Activated CD8-positive, alpha-beta T cell treated with anti-CD3 and anti-CD28 coated beads, Interleukin-2, amount 10 ng/mL, durations not matched to agents 7 days and 5 days (primary cell): ENCODE results near the gene DR1. TPM values are rescaled to one million over a fixed set of nuclear protein-coding genes. Genes with fewer than 3 reads are reported as not detected.
"Not testable (repeated sequence)": the region's sequence is repeated elsewhere in the genome, so short reads cannot be mapped to it uniquely, and the experiment has no call there.

Source experiments
- ATAC-seq: fragments of 150-1000 bp; cut with Tn5 transposase; one replicate; pipeline ENCODE4 v1.10.0; 2021; ENCODE audit warnings: moderate library complexity
- CTCF ChIA-PET: fragments of 350-600 bp; sonication (Branson Sonifier 250); formaldehyde crosslinking; loops from one replicate; lab custom pipeline; 2021; ENCODE audit warnings: antibody characterized with exemption; lab: Charles Lee
- POLR2A ChIA-PET: fragments of 350-600 bp; sonication (Branson Sonifier 250); formaldehyde crosslinking; loops from one replicate; lab custom pipeline; 2021; ENCODE audit warnings: antibody characterized with exemption; lab: Charles Lee
- DNase-seq: peaks from one replicate; pipeline ENCODE4 v3.0.0-alpha.2; 2020
- H3K27ac Mint-ChIP-seq: one replicate; pipeline ENCODE4 v1.8.0; 2021; ENCODE audit warnings: mild to moderate bottlenecking, mixed read lengths
- H3K27me3 Mint-ChIP-seq: one replicate; pipeline ENCODE4 v1.8.0; 2021; ENCODE audit warnings: low read depth, mixed read lengths
- H3K36me3 Mint-ChIP-seq: one replicate; pipeline ENCODE4 v1.8.0; 2021; ENCODE audit warnings: low read depth, mixed read lengths
- H3K4me1 Mint-ChIP-seq: one replicate; pipeline ENCODE4 v1.8.0; 2021; ENCODE audit warnings: low read depth, mixed read lengths
- H3K4me3 Mint-ChIP-seq: one replicate; pipeline ENCODE4 v1.8.0; 2021; ENCODE audit warnings: mild to moderate bottlenecking, mixed read lengths
- H3K9me3 Mint-ChIP-seq: one replicate; pipeline ENCODE4 v1.8.0; 2022; ENCODE audit warnings: mixed read lengths; ENCODE audit not compliant: insufficient read depth
- total RNA-seq, 2 experiments: library from RNA; stranded (reverse); gene quantifications; one replicate each; pipeline ENCODE4 v1.2.3, GENCODE V29; 2021

The DR1 gene
- total RNA-seq, 2 experiments from 2014 or later, result 94.0 to 94.1 TPM

DNA sequence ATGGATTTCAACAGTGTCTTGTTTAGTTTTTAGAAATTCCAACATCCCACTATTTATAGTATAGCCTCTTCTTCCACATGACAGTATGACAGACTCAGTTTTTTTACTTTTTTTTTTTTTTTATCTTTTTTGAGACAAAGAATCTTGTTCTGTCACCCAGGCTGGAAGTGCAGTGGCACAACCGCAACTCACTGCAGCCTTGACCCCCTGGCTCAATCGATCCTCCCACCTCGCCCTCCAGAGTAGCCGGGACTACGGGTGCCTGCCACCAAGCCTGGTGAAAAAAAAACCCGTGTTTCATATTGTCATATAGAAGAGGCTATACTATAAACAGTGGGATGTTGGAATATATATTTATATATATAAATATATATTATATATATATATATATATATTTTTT is 1.2 kb upstream of the DR1 start:
- Mint-ChIP-seq H3K27ac (no peak overlapping the region), H3K27me3 (no peaks in the 10 kb centered on the region), H3K4me1 (peaks cover 9% of the 10 kb centered on the region), H3K36me3 (peaks cover 26% of the 10 kb centered on the region), H3K9me3 (no peaks in the 10 kb centered on the region), H3K4me3 (peak overlapping the region; percentile 10)
- POLR2A ChIA-PET, result interaction anchor here (0.6 to 2.7 kb wide), 10 partner anchors 8 to 512 kb away, joined by 3 to 28 read pairs (median 7); partner anchors contain the start of genes DIPK1A, MTF2 and RPL5
- ATAC-seq, result no peak
- no peak for DNase-seq
- CTCF ChIA-PET, result interaction anchor here (1.0 to 2.7 kb wide), 3 partner anchors 40 to 264 kb away, joined by 3 to 26 read pairs (median 5); no protein-coding TSS in a partner anchor

- H3K27ac Mint-ChIP-seq, result peak overlapping the region; percentile 98
- H3K27me3 Mint-ChIP-seq, result no peaks in the 10 kb centered on the region
- ChIA-PET CTCF (interaction anchor here (0.6 to 2.7 kb wide), 8 partner anchors 9 to 501 kb away, joined by 3 to 26 read pairs (median 4); no protein-coding TSS in a partner anchor), POLR2A (interaction anchor here (0.6 to 2.7 kb wide), 18 partner anchors 9 to 568 kb away, joined by 3 to 28 read pairs (median 5); partner anchors contain the start of genes DIPK1A, DNTTIP2, MTF2 and RPL5)
- ATAC-seq, result peak; percentile 4
- H3K4me1 Mint-ChIP-seq, result peaks cover 13% of the 10 kb centered on the region
- H3K9me3 Mint-ChIP-seq, result no peaks in the 10 kb centered on the region
- DNase-seq, result no peak
- peak overlapping the region; percentile 91 for H3K4me3 Mint-ChIP-seq
- H3K36me3 Mint-ChIP-seq, result peaks cover 30% of the 10 kb centered on the region
Observed at GRCh38 chr1:93344886-93345632, 648 bp upstream of the DR1 start.

- DNase-seq, result peak; percentile 57
- peaks cover 21% of the 10 kb centered on the region for H3K4me1 Mint-ChIP-seq
- H3K4me3 Mint-ChIP-seq, result peak overlapping the region; percentile 91
- no peaks in the 10 kb centered on the region for H3K9me3 Mint-ChIP-seq
- peak; percentile 40 for ATAC-seq
- CTCF ChIA-PET, result interaction anchor here (0.8 to 2.7 kb wide), 6 partner anchors 12 to 533 kb away, joined by 3 to 26 read pairs (median 3); partner anchors contain the start of gene DNTTIP2
- H3K36me3 Mint-ChIP-seq, result peaks cover 40% of the 10 kb centered on the region
- no peaks in the 10 kb centered on the region for H3K27me3 Mint-ChIP-seq
- peak overlapping the region; percentile 98 for H3K27ac Mint-ChIP-seq
- POLR2A ChIA-PET, result interaction anchor here (0.7 to 2.7 kb wide), 6 partner anchors 17 to 514 kb away, joined by 3 to 28 read pairs (median 8); partner anchors contain the start of genes MTF2 and RPL5
Observed at GRCh38 chr1:93346421-93346993, 800 bp downstream of the DR1 start.

- Mint-ChIP-seq H3K36me3 (peaks cover 43% of the 10 kb centered on the region), H3K9me3 (no peaks in the 10 kb centered on the region), H3K27ac (peak overlapping the region; percentile 98), H3K4me1 (peaks cover 26% of the 10 kb centered on the region), H3K4me3 (peak overlapping the region; percentile 91), H3K27me3 (no peaks in the 10 kb centered on the region)
- CTCF ChIA-PET, result interaction anchor here (0.8 to 2.7 kb wide), 4 partner anchors 43 to 532 kb away, joined by 3 to 26 read pairs (median 6); partner anchors contain the start of gene DNTTIP2
- DNase-seq, result no peak
- POLR2A ChIA-PET, result interaction anchor here (2.6 to 2.7 kb wide), 2 partner anchors 43 to 268 kb away, joined by 11 to 28 read pairs; partner anchors contain the start of gene MTF2
- no peak for ATAC-seq
Observed at GRCh38 chr1:93347334-93347899, 1.7 kb downstream of the DR1 start.

- Mint-ChIP-seq H3K4me3 (peak overlapping the region; percentile 91), H3K27me3 (no peaks in the 10 kb centered on the region), H3K4me1 (peaks cover 34% of the 10 kb centered on the region), H3K9me3 (no peaks in the 10 kb centered on the region), H3K36me3 (peaks cover 50% of the 10 kb centered on the region), H3K27ac (no peak overlapping the region)
- ATAC-seq, result no peak
- DNase-seq, result no peak
- POLR2A ChIA-PET, result interaction anchor here (0.6 kb wide), 1 partner anchor 270 kb away, joined by 3 read pairs; no protein-coding TSS in a partner anchor
- CTCF ChIA-PET, result interaction anchor here (2.3 kb wide), 1 partner anchor 44 kb away, joined by 9 read pairs; no protein-coding TSS in a partner anchor
Observed at GRCh38 chr1:93348104-93348728, 2.5 kb downstream of the DR1 start.

- POLR2A ChIA-PET, result no interaction called here
- CTCF ChIA-PET, result interaction anchor here (2.3 kb wide), 1 partner anchor 45 kb away, joined by 9 read pairs; no protein-coding TSS in a partner anchor
- peaks cover 40% of the 10 kb centered on the region for H3K4me1 Mint-ChIP-seq
Observed at GRCh38 chr1:93349231-93350135, 3.8 kb downstream of the DR1 start.

GRCh38 chr1:93350322-93350721 is 4.6 kb downstream of the DR1 start:
- H3K9me3 Mint-ChIP-seq, result no peaks in the 10 kb centered on the region
- peaks cover 39% of the 10 kb centered on the region for H3K4me1 Mint-ChIP-seq
- no peaks in the 10 kb centered on the region for H3K27me3 Mint-ChIP-seq
- DNase-seq, result no peak
- H3K27ac Mint-ChIP-seq, result no peak overlapping the region
- ATAC-seq, result no peak
- peaks cover 63% of the 10 kb centered on the region for H3K36me3 Mint-ChIP-seq
- ChIA-PET CTCF (interaction anchor here (2.2 kb wide), 1 partner anchor 46 kb away, joined by 7 read pairs; no protein-coding TSS in a partner anchor), POLR2A (no interaction called here)
- peak overlapping the region; percentile 52 for H3K4me3 Mint-ChIP-seq

More at GRCh38 chr1:93349231-93350135, 3.8 kb downstream of the DR1 start:
- H3K36me3 Mint-ChIP-seq, result peaks cover 57% of the 10 kb centered on the region
- peak overlapping the region; percentile 91 for H3K4me3 Mint-ChIP-seq
- no peak for DNase-seq
- H3K27me3 Mint-ChIP-seq, result no peaks in the 10 kb centered on the region
- no peaks in the 10 kb centered on the region for H3K9me3 Mint-ChIP-seq
- H3K27ac Mint-ChIP-seq, result peak overlapping the region; percentile 35
- ATAC-seq, result no peak

DNA sequence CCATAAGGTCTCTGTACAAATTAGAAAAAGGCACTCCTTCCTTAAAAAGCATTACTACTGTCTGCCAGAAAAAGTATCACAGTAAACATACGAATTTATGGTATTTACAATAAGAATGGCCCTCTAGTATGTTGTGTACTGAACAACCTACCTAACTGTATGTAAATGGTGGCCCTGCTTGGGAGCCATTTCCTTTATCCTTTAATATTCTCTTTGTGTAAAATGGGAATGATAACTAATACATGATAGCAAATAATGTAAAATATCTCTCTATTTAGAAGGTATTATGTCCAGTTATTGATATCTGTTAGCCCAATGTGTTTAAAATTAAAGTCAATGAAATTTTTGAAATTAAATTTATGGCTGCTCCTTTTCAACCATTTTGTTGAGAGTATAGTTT is 5.2 kb downstream of the DR1 start:
- Mint-ChIP-seq H3K27me3 (no peaks in the 10 kb centered on the region), H3K27ac (no peak overlapping the region), H3K36me3 (peaks cover 68% of the 10 kb centered on the region), H3K4me1 (peaks cover 42% of the 10 kb centered on the region), H3K9me3 (no peaks in the 10 kb centered on the region), H3K4me3 (no peak overlapping the region)
- no peak for ATAC-seq
- DNase-seq, result no peak
- POLR2A ChIA-PET, result no interaction called here
- CTCF ChIA-PET, result interaction anchor here (2.2 kb wide), 1 partner anchor 47 kb away, joined by 7 read pairs; no protein-coding TSS in a partner anchor

DNA sequence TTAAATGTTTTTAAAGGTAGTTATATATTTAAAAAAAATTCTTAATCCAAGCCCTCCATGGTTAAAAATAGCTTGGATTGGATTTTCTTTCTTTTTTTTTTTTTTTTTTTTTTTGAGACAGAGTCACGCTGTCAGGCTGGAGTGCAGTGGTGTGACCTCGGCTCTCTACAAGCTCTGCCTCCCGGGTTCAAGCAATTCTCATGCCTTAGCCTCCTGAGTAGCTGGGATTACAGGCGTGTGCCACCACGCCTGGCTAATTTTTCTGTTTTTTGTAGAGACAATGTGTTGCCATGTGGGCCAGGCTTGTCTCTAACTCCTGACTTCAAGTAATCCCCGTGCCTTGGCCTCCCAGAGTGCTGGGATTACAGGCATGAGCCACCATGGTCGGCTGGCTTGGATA is 5.6 kb downstream of the DR1 start:
- not testable (repeated sequence) for H3K9me3 Mint-ChIP-seq, H3K27me3 Mint-ChIP-seq, H3K4me3 Mint-ChIP-seq, H3K27ac Mint-ChIP-seq, ATAC-seq, DNase-seq
- ChIA-PET CTCF (interaction anchor here (2.2 kb wide), 1 partner anchor 47 kb away, joined by 7 read pairs; no protein-coding TSS in a partner anchor), POLR2A (interaction anchor here (0.6 kb wide), 1 partner anchor 389 kb away, joined by 3 read pairs; no protein-coding TSS in a partner anchor)
- Mint-ChIP-seq H3K4me1 (peaks cover 42% of the 10 kb centered on the region), H3K36me3 (peaks cover 69% of the 10 kb centered on the region)

GRCh38 chr1:93352376-93352775 is 6.7 kb downstream of the DR1 start:
- Mint-ChIP-seq H3K27me3 (no peaks in the 10 kb centered on the region), H3K9me3 (no peaks in the 10 kb centered on the region), H3K4me3 (no peak overlapping the region), H3K4me1 (peaks cover 46% of the 10 kb centered on the region), H3K27ac (no peak overlapping the region), H3K36me3 (peaks cover 67% of the 10 kb centered on the region)
- ATAC-seq (no peak), DNase-seq (no peak)
- ChIA-PET CTCF (interaction anchor here (2.2 kb wide), 1 partner anchor 48 kb away, joined by 7 read pairs; no protein-coding TSS in a partner anchor), POLR2A (interaction anchor here (0.6 to 2.3 kb wide), 2 partner anchors 7 to 339 kb away, joined by 3 to 8 read pairs; partner anchors contain the start of gene DR1)
